Umbilical cord (tissue), 2 donors: ENCODE data around the gene BCL2L13. TPM values are rescaled to one million over a fixed set of nuclear protein-coding genes. Genes with fewer than 3 reads are reported as not detected.
A peak's percentile ranks its signal among the peaks of the same experiment; 100 is the strongest.
"Not testable (repeated sequence)": the region's sequence is repeated elsewhere in the genome, so short reads cannot be mapped to it uniquely, and the experiment has no call there.

Experiments used
- DNase-seq: peaks from one replicate; pipeline ENCODE4 v3.0.0-alpha.2; 2015; ENCODE audit warnings: low spot score
- total RNA-seq: library from RNA; depleted of rRNA; stranded (reverse); fragments of >200 nt; gene quantifications from one replicate; pipeline ENCODE4 v1.2.3, GENCODE V29; 2014; ENCODE audit warnings: low replicate concordance; ENCODE audit not compliant: insufficient read depth

Gene BCL2L13
- total RNA-seq, 1 donor from 2014 or later = 71.7 TPM

GRCh38 chr22:17694193-17694592 lies 55.6 kb downstream of the BCL2L13 start:
- DNase-seq = no peak

GRCh38 chr22:17694752-17695151 lies 56.2 kb downstream of the BCL2L13 start:
- DNase-seq = no peak

- DNase-seq = no peak
These were observed 57.4 kb downstream of the BCL2L13 start for GRCh38 chr22:17695986-17696385.

- not testable (repeated sequence) for DNase-seq
These were observed 58.6 kb downstream of the BCL2L13 start for GRCh38 chr22:17697196-17697595.

GRCh38 chr22:17698276-17698675 lies 59.7 kb downstream of the BCL2L13 start:
- DNase-seq = not testable (repeated sequence)

- no peak for DNase-seq
These were observed 60.4 kb downstream of the BCL2L13 start for GRCh38 chr22:17698948-17699347.

- peak; percentile 77 for DNase-seq
These were observed 61.3 kb downstream of the BCL2L13 start for GRCh38 chr22:17699696-17700340.

GRCh38 chr22:17700778-17701177 lies 62.2 kb downstream of the BCL2L13 start:
- no peak for DNase-seq

- DNase-seq = no peak
These were observed 65.3 kb downstream of the BCL2L13 start for GRCh38 chr22:17703811-17704210.

GRCh38 chr22:17705546-17705945 lies 67.0 kb downstream of the BCL2L13 start:
- no peak for DNase-seq

GRCh38 chr22:17705951-17706900 lies 67.7 kb downstream of the BCL2L13 start:
- peak; percentile 79 for DNase-seq

- DNase-seq = no peak
These were observed 68.4 kb downstream of the BCL2L13 start for GRCh38 chr22:17706947-17707346.

- DNase-seq = no peak
These were observed 69.0 kb downstream of the BCL2L13 start for GRCh38 chr22:17707526-17707925.

GRCh38 chr22:17710023-17710422 lies 71.5 kb downstream of the BCL2L13 start:
- DNase-seq = no peak

GRCh38 chr22:17712441-17712840 lies 73.9 kb downstream of the BCL2L13 start:
- DNase-seq = peak; percentile 54

GRCh38 chr22:17716529-17716928 lies 78.0 kb downstream of the BCL2L13 start:
- no peak for DNase-seq

- peak; percentile 23 for DNase-seq
These were observed 79.2 kb downstream of the BCL2L13 start for GRCh38 chr22:17717708-17718107.

- DNase-seq = no peak
These were observed 81.4 kb downstream of the BCL2L13 start for GRCh38 chr22:17719911-17720310.

- DNase-seq = no peak
These were observed 85.7 kb downstream of the BCL2L13 start for GRCh38 chr22:17724241-17724640.

GRCh38 chr22:17724678-17725499 lies 86.3 kb downstream of the BCL2L13 start:
- no peak for DNase-seq

- DNase-seq = no peak
These were observed 86.9 kb downstream of the BCL2L13 start for GRCh38 chr22:17725500-17725796.
